NB4 (cell line): ENCODE measurements around the gene DDX53.

Experiments used
- CTCF ChIP-seq: IDR thresholded peaks from one replicate; pipeline ENCODE4 v1.5.1; 2012; ENCODE audit warnings: low read depth, low read length
- MAX ChIP-seq: IDR thresholded peaks from 2 replicates; pipeline ENCODE4 v1.6.1; 2011; ENCODE audit warnings: low read depth, low read length

GRCh38 chrX:22950269-22951266 lies 49.2 kb upstream of the DDX53 start:
- TF ChIP-seq CTCF (no peak), MAX (no peak)
